ENCODE measurements around the gene ATP5F1A. TPM values are rescaled to one million over a fixed set of nuclear protein-coding genes. Genes with fewer than 3 reads are reported as not detected.

ATP5F1A gene
- total RNA-seq, 1 donor from 2014 or later = 1,743 TPM

GRCh38 chr18:46060359-46060841 lies 37.7 kb downstream of the ATP5F1A start:
- intact Hi-C loops (cut with micrococcal nuclease) = no loop called here
- no peak for DNase-seq
- no peak for TF ChIP-seq CTCF (IDR thresholded peaks at IDR 0.05; ENCODE audit: borderline replicate concordance)

GRCh38 chr18:46055838-46056230 lies 42.3 kb downstream of the ATP5F1A start:
- Histone ChIP-seq H3K27me3 (ENCODE audit: low read depth) (no peaks in the 10 kb centered on the region), H3K4me1 (peaks cover 9% of the 10 kb centered on the region), H3K9me3 (replicated peaks) (no peaks in the 10 kb centered on the region), H3K36me3 (no peaks in the 10 kb centered on the region), H3K27ac (replicated peaks) (no peak overlapping the region), H3K4me3 (no peak overlapping the region)
- no peak for TF ChIP-seq CTCF (IDR thresholded peaks at IDR 0.05; ENCODE audit: borderline replicate concordance)
- intact Hi-C loops (cut with micrococcal nuclease) = loop anchor here (10.0 kb wide), 1 partner anchor 391 kb away; no protein-coding TSS in a partner anchor
- DNase-seq = no peak

More at GRCh38 chr18:46060359-46060841, 37.7 kb downstream of the ATP5F1A start:
- Histone ChIP-seq H3K36me3 (no peaks in the 10 kb centered on the region), H3K4me3 (no peak overlapping the region), H3K27ac (replicated peaks) (no peak overlapping the region), H3K4me1 (no peaks in the 10 kb centered on the region), H3K9me3 (replicated peaks) (no peaks in the 10 kb centered on the region), H3K27me3 (ENCODE audit: low read depth) (no peaks in the 10 kb centered on the region)

- H3K27me3 ChIP-seq (ENCODE audit: low read depth) = no peaks in the 10 kb centered on the region
- H3K9me3 ChIP-seq (replicated peaks) = no peaks in the 10 kb centered on the region
- intact Hi-C loops (cut with micrococcal nuclease) = loop anchor here (10.0 kb wide), 1 partner anchor 390 kb away; no protein-coding TSS in a partner anchor
- no peak overlapping the region for H3K27ac ChIP-seq (replicated peaks)
- no peak overlapping the region for H3K4me3 ChIP-seq
- no peak for DNase-seq
- peaks cover 9% of the 10 kb centered on the region for H3K4me1 ChIP-seq
- no peaks in the 10 kb centered on the region for H3K36me3 ChIP-seq
- no peak for TF ChIP-seq CTCF (IDR thresholded peaks at IDR 0.05; ENCODE audit: borderline replicate concordance)
Measured at GRCh38 chr18:46054956-46055837, 42.9 kb downstream of the ATP5F1A start.

GRCh38 chr18:46053368-46054095 lies 44.6 kb downstream of the ATP5F1A start:
- Histone ChIP-seq H3K4me1 (peaks cover 9% of the 10 kb centered on the region), H3K27ac (replicated peaks) (no peak overlapping the region), H3K36me3 (no peaks in the 10 kb centered on the region), H3K4me3 (no peak overlapping the region), H3K27me3 (ENCODE audit: low read depth) (no peaks in the 10 kb centered on the region), H3K9me3 (replicated peaks) (no peaks in the 10 kb centered on the region)
- intact Hi-C loops (cut with micrococcal nuclease) = loop anchor here (10.0 kb wide), 1 partner anchor 389 kb away; no protein-coding TSS in a partner anchor
- no peak for DNase-seq
- no peak for TF ChIP-seq CTCF (IDR thresholded peaks at IDR 0.05; ENCODE audit: borderline replicate concordance)

- no peak overlapping the region for H3K27ac ChIP-seq (replicated peaks)
- H3K4me3 ChIP-seq = no peak overlapping the region
- peaks cover 9% of the 10 kb centered on the region for H3K4me1 ChIP-seq
- intact Hi-C loops (cut with micrococcal nuclease) = loop anchor here (10.0 kb wide), 1 partner anchor 387 kb away; no protein-coding TSS in a partner anchor
- TF ChIP-seq CTCF (IDR thresholded peaks at IDR 0.05; ENCODE audit: borderline replicate concordance) = no peak
- DNase-seq = no peak
- H3K36me3 ChIP-seq = no peaks in the 10 kb centered on the region
- H3K9me3 ChIP-seq (replicated peaks) = no peaks in the 10 kb centered on the region
- no peaks in the 10 kb centered on the region for H3K27me3 ChIP-seq (ENCODE audit: low read depth)
Measured at GRCh38 chr18:46051731-46052461, 46.2 kb downstream of the ATP5F1A start.
